Neural progenitor cell (in vitro differentiated cells): ENCODE results near the gene NUP50.

Source experiments
- EZH2 ChIP-seq: fragments of 200-600 bp; sonication (generic); IDR thresholded peaks from 2 replicates; pipeline ENCODE4 v1.6.1; 2017; ENCODE audit warnings: antibody characterized with exemption, mild to moderate bottlenecking, moderate library complexity
- EZH2phosphoT487 ChIP-seq: fragments of 200-600 bp; sonication (generic); IDR thresholded peaks from 2 replicates; pipeline ENCODE4 v1.6.1; 2017; ENCODE audit warnings: antibody characterized with exemption
- TF ChIP-seq, protein P1 (sequence below): fragments of 200-600 bp; sonication (generic); IDR thresholded peaks from 2 replicates; pipeline ENCODE4 v1.5.1; 2017; ENCODE audit warnings: antibody characterized with exemption, mild to moderate bottlenecking

DNA sequence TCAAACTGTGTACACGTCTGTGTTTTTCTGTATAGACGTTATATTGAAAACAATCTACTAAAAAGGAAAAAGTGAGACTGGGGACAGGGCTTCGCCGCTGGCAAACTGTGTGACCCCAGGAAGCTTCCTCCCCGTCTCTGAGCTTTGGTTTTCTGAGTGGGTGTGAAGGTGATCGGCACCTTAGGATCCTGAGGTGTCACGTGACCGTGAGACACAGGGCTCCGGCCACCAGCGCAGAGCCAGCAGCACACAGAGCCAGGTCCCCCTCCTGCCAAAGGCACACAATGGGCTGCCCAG is 44.9 kb downstream of the NUP50 start:
- TF ChIP-seq, protein P1, sequence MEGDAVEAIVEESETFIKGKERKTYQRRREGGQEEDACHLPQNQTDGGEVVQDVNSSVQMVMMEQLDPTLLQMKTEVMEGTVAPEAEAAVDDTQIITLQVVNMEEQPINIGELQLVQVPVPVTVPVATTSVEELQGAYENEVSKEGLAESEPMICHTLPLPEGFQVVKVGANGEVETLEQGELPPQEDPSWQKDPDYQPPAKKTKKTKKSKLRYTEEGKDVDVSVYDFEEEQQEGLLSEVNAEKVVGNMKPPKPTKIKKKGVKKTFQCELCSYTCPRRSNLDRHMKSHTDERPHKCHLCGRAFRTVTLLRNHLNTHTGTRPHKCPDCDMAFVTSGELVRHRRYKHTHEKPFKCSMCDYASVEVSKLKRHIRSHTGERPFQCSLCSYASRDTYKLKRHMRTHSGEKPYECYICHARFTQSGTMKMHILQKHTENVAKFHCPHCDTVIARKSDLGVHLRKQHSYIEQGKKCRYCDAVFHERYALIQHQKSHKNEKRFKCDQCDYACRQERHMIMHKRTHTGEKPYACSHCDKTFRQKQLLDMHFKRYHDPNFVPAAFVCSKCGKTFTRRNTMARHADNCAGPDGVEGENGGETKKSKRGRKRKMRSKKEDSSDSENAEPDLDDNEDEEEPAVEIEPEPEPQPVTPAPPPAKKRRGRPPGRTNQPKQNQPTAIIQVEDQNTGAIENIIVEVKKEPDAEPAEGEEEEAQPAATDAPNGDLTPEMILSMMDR, result no peak
- TF ChIP-seq EZH2 (no peak), EZH2phosphoT487 (no peak)
